ENCODE data around the gene ZNF549.
"Not testable (repeated sequence)": the region's sequence is repeated elsewhere in the genome, so short reads cannot be mapped to it uniquely, and the experiment has no call there.

ZNF549 gene

DNA sequence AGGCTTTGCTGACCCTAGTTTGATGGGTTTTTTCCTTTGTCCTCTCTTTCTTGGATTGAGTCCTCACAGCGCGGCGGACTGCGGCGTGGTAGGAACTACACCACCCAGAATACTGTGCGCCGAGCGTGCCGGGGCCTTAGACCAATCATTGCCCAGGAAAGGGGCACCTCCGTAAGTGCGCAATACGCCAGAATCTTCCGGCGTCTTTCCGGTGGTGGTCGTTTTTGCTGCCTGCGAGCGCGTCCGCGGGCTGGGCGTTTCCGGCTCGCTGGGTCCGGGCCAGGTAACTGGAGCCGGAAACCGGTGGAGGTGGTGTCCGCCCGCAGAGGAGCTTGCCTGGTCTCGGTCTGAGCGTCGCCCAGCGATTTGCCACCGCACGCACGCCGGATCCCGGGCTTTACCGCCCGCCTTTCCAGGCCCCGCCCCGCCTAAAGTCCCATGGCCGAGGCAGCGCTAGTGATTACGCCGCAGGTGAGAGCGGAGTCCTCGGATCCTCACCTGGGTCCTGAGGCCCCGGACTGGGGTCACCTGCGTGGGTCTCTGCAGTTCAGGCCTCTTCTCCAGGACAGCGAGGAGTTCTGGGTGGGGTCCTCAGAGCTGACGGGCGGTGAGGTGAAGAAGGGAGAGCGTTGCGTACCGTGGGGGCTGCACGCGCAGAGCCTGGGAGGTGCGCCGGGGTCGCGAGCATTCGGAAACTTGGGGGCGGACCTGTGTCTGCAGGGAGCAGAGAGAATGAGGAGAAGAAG lies at the start of gene ZNF549:
TSS of gene ZNF549 (plus strand) at position 221 of the 746 bp plus-strand sequence. CDS start at position 439, 218 bp downstream.
- DNase-seq, result peak; percentile 27 to 92 (median 76)

GRCh38 chr19:57487477-57488298 lies 39.5 kb upstream of the ZNF549 start, which contains the start of gene ZNF419:
Gene ZNF419, plus strand, starts transcription at chr19:57487750. Its CDS starts 201 bp downstream, at chr19:57487951.
- DNase-seq, result peak; percentile 37 to 95 (median 83)

- DNase-seq, result not testable (repeated sequence)
Measured at GRCh38 chr19:57488299-57488644, 38.9 kb upstream of the ZNF549 start.

- DNase-seq, result not testable (repeated sequence)
Measured at GRCh38 chr19:57499332-57499679, 27.9 kb upstream of the ZNF549 start.

GRCh38 chr19:57499680-57500395 lies 27.3 kb upstream of the ZNF549 start, which contains the start of gene ZNF773:
Gene ZNF773, plus strand, starts transcription at chr19:57499938. Its CDS starts 143 bp downstream, at chr19:57500081.
- DNase-seq, result peak; percentile 13 to 92 (median 76)

DNA sequence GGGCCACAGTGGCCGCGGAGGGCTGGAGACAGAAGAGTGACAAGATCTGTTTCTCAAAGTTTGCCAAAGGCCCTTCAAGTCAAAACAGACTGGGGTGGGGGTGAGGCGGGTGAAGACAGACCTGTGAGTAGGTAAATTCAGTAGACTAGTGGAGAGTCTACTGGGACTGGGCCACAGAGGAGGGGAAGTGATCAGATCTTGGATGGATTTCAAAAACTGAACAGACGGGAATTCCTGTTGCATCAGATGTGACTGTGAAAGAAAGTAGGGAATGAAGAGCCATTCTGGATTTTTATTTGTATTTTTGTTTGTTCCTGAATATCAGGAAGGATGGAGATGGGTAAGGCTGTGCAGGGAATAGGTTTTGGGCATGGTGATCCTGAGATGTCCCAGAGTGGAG lies 26.8 kb upstream of the ZNF549 start:
- not testable (repeated sequence) for DNase-seq

- no peak for DNase-seq
Measured at GRCh38 chr19:57506163-57506562, 21.0 kb upstream of the ZNF549 start.

GRCh38 chr19:57511484-57511883 lies 15.7 kb upstream of the ZNF549 start:
- no peak for DNase-seq

DNA sequence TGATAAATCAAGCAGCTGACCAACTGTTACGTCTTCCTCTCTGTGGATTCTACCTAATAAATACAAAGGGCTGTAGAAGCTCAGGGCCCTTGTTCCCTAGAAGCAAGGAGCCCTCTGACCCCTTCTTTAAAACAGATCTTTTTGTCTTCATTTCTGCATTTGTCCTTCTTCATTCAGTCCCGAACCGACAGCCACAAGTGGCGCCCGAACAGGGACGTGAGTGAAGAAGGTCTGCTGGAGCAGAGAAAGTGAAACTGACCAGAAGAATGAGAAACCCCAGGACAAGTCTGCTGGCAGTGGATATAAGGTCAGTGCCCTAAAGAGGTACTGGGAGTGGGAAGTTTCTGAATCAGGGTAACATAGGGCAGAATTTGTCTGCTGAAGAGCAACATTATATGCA lies 14.3 kb upstream of the ZNF549 start:
- DNase-seq, result no peak

DNA sequence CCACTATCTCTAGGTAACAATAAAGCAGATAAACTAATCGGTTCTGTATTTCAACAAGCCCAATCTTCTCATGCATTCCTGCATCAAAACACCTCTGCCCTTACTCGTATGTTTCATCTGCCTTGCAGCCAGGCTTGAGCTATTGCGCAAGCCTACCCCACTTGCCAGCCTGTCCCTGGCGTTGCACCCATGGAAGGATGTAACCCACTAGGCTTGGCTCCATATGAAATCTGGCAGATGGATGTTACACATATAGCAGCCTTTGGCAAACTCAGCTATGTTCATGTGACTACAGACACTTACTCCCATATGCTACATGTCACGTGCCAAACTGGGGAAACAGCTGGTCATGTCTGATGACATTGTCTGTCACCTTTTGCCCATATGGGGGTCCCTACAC lies 11.9 kb upstream of the ZNF549 start:
- peak in 11 of 58 donors; percentile 0 to 27 (median 9) for DNase-seq

DNA sequence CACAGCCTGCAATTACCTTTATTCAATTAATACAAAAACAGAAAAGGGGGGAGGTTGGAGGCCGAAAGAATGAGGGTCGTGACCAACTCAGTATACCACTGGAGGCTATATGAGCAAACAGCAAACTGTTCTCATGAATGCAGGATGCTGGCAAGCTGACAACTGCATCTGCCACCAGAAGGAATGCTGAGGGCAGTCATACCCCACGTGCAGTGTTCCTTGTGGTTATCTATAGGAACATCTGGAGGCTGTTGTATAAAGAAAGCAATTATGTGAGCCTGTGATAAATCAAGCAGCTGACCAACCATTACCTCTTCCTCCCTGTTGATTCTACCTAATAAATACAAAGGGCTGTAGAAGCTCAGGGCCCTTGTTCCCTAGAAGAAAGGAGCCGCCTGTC lies 9.1 kb upstream of the ZNF549 start:
- DNase-seq, result not testable (repeated sequence)

GRCh38 chr19:57537953-57538547 lies 10.9 kb downstream of the ZNF549 start:
- no peak for DNase-seq

GRCh38 chr19:57546513-57546912 lies 19.4 kb downstream of the ZNF549 start:
- DNase-seq, result no peak

DNA sequence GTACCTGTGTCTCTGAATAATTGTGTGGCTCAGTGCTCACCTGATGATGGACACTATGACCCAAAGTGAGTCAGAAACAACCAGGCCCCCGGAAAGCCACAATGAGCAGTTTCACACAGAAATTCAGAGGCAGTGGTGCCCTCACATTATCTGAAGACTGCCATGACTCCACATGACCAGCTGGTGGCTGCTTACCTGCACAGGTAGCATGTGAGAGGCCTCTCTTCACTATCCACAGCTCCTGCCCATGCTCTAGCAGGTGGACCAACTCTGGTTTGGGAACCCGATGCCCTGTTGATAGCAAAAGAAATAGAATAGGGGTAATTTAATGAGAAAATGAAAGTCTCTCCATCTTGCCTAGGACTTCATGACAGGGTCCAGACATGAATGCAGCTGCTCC lies 25.3 kb downstream of the ZNF549 start:
- no peak for DNase-seq

DNA sequence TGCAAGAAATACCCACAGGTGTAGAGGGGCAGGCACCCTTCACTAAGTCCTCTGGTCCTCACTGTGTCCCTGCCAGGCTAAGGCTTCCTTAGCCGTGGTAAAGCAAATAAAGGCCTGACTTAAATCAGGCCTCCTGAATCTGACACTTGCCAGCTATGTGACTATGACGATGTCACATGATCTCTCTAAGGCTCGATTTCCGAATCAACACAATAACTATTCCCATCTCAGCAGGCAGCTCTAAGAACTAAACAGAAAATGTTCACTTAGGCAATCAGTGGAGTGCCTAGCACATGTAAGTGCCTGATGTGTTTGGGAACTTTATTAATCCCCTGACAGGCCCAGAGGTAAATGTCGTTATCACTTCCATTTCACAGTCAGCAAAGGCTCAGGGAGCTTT lies 30.5 kb downstream of the ZNF549 start:
- no peak for DNase-seq

GRCh38 chr19:57558525-57558924 lies 31.4 kb downstream of the ZNF549 start:
- DNase-seq, result no peak

GRCh38 chr19:57559008-57559403 lies 31.9 kb downstream of the ZNF549 start:
- DNase-seq, result peak in 6 of 58 donors; percentile 1 to 9 (median 2)

DNA sequence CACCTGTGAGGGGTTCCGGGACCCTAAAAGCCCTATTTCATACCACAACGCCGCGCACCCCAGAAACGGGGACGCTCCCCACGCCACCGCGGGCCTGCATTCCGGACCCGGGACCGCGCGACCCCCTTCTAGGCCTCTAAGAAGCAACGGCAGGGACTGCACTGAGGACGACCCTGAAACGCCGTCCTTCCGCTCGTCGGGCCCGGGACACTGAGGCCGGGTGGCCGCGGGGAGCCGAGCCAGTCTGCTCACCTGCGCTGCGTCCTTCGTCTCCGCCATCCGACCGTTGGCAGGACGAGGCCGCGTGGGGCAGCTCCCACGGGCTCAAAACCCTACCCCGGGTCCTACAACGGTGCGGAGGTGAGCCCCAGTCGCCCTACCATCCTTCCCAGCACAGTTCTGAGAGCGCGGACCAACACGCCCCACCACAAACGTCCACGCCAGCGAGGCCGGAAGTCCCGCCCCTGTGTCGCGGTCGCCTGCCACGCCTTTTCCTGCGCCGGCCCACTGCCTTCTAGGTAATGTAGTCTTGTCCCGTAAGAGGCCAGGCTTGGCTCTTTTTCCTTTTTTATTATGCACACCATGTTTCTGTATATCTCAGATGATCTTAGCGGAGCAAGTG lies 32.4 kb downstream of the ZNF549 start, which contains the start of gene ZNF550:
TSS of gene ZNF550 (minus strand) at position 460 of the 622 bp plus-strand sequence. CDS start at position 279, 181 bp downstream.
- peak; percentile 23 to 92 (median 77) for DNase-seq

DNA sequence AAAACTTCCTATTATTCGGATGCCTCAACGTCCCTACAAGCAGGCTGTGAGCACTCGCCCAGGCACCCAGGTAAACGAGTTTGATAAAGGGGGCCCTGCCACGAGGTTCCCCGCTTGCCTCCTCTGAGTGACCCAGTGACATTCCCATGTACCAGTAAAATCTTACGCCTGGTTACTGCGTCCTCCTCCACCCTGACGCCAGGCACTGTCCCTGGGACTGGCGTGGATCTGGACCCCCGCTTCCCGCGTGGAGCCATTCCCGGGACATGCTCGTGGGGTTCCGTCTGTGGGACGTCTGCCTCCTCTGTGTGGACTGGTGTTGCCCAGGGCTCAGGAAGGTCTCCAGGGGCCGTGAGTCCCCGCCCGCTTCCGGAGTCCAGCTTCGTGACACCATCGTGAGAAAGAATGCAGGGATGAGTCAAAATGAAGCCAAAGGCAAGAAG lies 32.9 kb downstream of the ZNF549 start:
- DNase-seq, result peak in 10 of 58 donors; percentile 1 to 51 (median 33)

DNA sequence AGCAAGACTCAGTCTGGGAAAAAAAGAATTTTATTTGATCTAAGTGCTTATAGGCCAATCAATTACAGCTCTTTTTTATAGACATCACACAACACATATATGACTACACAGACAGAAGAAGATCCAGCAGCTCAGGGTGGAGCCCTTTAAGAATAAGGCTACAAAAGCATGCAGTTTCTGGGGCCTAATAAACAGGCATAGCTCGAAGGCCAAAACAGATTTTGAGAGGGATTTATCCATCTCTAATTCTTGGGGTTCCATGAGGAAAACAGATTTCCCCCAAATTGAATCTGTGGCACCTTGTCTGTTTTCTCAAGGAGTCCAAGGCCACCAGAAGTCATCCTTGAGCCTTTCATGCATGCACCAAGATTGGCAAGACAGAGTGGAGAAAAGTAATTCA lies 36.4 kb downstream of the ZNF549 start:
- no peak for DNase-seq
